Islet of Langerhans (tissue), 1 donor: ENCODE results near the gene C12orf57.
"Not testable (repeated sequence)": the region's sequence is repeated elsewhere in the genome, so short reads cannot be mapped to it uniquely, and the experiment has no call there.

Experiments used
- FAIRE-seq: peaks from one replicate; lab custom pipeline; 2011; peaks lifted over from hg19 to GRCh38; lab: Jason Lieb, UNC

C12orf57 gene, protein sequence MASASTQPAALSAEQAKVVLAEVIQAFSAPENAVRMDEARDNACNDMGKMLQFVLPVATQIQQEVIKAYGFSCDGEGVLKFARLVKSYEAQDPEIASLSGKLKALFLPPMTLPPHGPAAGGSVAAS

DNA sequence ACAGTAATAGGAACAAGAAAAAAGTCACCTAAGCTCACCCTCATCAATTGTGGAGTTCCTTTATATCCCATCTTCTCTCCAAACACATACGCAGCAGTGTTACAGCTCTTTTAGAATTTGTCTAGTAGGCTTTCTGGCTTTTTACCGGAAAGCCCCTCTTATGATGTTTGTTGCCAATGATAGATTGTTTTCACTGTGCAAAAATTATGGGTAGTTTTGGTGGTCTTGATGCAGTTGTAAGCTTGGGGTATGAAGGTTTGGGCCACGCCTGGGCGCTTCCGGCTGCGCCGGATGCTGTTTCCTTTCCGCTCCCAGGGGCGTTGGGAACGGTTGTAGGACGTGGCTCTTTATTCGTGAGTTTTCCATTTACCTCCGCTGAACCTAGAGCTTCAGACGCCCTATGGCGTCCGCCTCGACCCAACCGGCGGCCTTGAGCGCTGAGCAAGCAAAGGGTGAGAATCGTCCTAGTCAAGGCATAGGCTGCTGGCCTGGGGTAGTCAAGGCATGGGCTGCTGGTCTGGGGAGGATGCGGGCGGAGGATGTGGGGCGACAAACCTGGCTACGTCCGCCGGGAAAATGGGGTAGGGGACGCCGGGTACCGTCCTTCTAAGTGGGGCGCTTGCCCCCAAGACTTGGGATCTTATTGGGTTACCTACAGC lies at the start of gene C12orf57, which contains the start of gene RNU7-1:
TSS of gene C12orf57 (plus strand) at position 301 of the 659 bp plus-strand sequence. CDS start at position 401, 100 bp downstream.
TSS of gene RNU7-1 (plus strand) at position 95 of the 659 bp plus-strand sequence.
- no peak for FAIRE-seq

DNA sequence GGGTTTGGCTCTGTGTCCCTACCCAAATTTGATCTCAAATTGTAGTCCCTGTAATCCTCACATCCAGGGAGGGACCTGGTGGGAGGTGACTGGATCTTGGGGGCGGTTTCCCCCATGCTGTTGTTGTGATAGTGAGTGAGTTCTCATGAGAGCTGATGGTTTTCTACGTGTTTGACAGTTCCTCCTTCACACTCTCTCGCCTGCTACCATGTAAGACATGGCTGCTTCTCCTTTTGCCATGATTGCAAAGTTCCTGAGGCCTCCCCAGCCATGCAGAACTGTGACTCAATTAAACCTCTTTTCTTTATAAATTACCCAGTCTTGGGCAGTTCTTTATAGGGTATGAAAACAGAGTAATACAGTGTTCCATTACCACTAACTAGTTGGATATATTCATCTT lies 49.5 kb upstream of the C12orf57 start:
- FAIRE-seq, result no peak

DNA sequence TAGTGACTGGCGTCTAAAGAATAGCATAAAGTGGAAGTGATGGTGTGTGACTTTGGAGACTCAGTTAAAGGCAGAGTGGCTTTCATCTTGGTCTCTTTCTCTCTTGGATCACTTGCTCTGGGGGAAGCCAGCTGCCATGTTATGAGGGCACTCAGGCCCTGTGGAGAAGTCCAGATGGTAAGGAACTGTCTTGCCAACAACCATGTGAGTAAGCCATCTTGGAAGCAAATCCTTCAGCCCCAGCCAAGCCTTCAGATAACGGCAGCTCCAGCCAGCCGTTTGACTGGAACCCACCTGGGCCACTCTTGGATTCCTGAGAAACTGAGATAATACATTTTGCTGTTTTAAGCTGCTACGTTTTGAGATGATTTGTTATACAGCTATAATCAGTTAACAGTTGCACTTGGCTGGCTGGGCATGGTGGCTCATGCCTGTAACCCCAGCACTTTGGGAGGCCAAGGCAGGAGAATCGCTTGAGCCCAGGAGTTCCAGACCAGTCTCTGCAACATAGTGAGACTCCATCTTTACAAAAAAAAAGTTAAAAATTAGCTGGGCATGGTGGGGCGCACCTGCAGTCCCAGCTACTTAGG lies 46.9 kb upstream of the C12orf57 start:
- FAIRE-seq, result no peak

DNA sequence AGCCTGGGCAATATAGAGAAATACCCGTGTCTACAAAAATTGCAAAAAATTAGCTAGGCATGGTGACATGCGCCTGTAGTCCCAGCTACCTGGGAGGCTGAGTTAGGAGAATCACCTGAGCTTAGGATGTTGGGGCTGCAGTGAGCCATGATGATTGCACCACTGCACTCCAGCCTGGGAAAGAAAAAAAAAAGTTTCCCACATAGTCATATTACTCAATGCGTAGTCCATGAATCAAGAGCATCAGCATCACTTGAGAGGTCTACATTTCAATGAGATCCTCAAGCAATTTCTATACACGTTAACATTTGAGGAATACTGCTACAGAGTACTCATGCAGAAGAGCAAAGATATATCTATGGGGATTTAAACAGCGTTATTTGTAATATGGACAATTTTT lies 44.4 kb upstream of the C12orf57 start:
- no peak for FAIRE-seq

DNA sequence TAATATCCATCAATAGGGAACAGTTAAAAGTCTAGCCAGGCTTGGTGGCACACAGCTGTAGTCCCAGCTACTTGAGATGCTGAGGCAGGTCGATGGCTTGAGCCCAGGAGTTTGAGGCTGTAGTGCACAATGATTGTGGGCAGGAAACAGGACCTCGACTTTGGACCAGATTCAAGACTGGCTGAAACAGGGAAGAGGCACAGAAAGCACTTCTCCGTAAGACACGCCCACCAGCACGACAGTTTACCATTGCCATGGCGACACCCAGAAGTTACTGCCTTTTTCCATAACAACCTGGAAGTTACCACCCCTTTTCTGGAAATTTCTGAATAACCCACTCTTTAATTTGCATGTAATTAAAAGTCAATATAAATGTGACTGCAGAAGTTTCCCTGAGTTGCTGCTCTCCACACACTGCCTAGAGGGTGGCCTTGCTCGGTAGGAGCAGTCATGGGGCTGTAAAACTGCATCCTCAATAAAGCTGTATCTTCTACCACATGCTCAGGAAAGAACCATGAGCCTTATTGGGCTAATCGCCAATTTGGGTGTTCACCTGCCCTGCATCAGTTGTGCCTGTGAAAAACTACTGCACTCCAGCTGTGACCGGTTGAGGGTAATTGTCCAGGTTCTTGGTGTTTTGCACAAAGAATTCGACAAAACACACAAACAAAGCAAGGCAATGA lies 43.8 kb upstream of the C12orf57 start:
- no peak for FAIRE-seq

DNA sequence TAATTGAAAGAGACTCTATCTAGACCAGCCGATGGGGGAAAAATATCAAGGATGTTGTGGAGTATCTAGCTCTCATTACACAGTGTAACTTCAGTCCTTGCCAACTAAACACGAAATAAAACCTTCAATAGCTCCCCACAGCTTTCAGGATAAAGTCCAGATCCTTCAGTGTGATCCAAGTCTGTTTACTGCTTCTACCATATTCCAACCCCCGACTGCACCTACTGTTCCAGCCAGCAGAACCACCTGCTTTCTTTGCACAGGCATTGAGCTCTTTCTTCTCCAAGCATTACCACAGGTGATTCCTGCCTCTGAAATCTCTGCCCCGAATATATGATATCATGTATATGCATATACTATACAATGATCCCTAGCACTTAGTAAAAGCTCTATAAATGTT lies 41.4 kb upstream of the C12orf57 start:
- FAIRE-seq, result no peak

DNA sequence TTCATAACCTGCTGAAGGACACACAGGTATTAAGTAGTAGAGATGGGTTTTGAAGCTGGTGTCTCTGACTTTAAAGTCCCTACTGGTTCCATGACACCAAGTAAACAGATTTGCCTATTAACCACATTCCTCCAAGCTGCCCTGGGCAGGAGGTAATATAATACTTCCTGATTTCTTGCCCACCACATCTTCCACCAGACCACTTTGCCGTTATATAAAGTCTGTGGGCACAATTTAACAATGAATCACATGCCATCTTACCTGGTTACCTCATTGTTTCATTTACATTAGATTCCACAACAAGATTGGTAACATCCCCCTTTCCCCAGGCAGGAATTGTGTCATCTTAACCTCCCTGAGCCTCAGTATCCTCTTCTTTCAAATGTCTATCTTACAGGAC lies 40.1 kb upstream of the C12orf57 start:
- FAIRE-seq, result no peak

DNA sequence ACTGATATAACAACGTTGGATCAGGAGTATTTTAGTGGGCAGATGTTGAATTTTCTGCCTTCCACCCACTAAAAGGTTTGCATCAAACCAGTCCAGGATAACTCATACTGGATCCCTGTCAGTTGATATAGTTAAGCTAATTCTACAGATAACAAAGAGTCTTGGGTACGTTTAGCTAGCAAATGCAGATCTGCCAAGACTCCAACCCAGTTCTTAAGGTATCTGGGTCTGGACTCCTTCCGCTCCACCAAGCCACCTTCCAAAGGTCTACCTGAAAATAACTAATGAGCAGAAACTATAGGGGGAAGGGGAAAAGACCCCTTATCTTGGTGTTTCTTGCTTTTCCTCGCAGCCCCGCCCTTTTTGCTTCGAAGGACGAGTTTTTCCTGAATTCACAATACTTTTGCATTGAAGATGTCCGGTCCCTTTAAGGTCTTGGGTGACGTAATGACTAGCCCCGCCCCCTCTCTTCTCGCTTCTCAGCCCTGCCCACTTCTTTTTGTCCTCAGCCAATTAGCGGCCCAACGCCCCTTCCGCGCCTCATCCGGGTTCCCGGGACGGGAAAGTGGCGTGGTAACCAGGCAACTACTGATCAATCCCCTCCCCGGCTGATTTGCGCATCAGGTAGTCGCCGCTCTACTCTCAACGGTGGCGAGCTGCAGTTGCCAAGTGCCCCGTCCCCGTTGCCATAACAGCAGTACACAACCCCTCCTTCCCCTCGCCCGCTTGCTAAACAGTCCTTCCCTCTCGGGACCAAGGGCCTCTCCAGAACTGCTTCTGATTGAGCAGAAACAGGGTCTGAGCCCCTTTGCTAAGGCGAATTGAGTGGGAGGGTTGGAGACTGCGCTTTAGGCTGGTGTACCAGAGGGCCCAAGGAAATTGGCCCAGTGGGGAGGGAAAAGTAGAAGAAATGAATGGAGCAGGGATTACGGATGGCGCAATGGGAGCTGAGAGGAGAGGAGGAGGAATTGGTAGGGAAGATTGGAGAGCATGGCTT lies 39.2 kb upstream of the C12orf57 start, which contains the start of gene LRRC23:
TSS of gene LRRC23 (plus strand) at position 543 of the 997 bp plus-strand sequence. CDS start 812 bp downstream, outside the sequence.
- FAIRE-seq, result peak; percentile 98

DNA sequence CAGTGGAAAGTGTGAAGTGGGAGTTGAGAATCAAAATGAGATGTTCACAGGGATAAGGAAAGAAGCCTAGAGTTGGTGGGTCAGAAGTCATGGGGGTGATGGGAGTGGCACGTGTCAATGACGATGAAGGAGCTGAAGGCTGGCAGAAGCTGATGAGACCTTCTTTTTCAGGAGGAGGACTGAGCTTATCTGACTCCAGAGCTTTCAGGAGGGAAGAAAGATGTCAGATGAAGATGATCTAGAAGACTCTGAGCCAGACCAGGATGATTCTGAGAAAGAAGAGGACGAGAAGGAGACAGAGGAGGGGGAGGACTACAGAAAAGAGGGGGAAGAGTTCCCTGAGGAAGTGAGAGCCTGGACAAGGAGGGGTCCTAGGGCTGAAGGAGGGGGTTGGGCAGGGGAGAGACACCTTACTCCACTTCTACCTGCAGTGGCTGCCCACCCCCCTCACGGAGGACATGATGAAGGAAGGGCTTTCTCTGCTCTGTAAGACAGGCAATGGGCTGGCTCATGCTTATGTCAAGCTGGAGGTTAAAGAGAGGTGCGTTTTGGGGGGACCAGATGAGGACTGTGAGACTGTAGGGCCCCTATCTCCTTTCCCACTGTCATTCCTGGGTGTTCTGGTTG lies 38.3 kb upstream of the C12orf57 start:
- no peak for FAIRE-seq

DNA sequence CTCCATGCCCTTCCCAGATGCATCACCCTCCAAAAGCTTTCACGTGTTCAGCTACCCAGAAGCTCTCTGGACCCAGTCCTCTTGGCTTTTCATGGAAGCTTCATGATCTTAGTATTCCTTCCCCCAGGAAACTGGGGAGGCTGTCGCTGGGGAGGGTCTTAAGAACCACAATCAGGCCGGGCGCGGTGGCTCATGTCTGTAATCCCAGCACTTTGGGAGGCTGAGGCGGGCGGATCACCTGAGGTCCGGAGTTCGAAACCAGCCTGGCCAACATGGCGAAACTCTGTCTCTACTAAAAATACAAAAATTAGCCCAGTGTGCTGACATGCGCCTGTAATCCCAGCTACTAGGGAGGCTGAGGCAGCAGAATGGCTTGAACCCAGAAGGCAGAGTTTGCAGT lies 35.7 kb upstream of the C12orf57 start:
- FAIRE-seq, result not testable (repeated sequence)

DNA sequence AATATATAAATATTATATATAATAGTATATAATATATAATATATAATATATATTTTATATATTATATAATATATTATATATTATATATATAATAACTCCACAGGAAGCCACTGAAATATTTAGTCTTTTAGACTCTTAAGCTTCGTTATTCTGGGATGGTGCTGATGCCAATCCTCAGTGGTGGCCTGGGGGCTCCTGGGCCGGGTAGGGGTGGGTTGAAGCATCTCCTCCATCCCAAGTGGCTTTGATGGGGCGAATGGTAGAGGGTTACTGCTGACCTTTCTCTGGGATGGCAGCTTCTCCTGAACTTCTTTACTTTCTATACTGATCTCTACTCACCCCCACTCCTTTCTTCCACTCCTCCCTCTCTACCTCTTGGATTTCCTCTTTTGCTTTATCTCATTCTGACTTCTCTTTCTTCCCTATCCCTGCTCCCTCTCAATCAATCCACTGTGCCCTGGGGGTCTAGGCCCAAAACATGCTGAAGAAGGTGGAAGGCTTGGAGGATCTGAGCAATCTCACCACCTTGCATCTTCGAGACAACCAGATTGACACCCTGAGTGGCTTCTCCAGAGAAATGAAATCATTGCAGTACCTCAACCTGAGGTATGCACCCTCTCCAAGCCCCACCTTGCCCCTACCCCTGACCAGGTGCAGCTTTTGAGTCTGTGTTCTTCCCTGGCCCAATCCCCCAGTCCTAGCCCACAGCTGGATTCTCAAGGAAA lies 34.2 kb upstream of the C12orf57 start:
- FAIRE-seq, result no peak

DNA sequence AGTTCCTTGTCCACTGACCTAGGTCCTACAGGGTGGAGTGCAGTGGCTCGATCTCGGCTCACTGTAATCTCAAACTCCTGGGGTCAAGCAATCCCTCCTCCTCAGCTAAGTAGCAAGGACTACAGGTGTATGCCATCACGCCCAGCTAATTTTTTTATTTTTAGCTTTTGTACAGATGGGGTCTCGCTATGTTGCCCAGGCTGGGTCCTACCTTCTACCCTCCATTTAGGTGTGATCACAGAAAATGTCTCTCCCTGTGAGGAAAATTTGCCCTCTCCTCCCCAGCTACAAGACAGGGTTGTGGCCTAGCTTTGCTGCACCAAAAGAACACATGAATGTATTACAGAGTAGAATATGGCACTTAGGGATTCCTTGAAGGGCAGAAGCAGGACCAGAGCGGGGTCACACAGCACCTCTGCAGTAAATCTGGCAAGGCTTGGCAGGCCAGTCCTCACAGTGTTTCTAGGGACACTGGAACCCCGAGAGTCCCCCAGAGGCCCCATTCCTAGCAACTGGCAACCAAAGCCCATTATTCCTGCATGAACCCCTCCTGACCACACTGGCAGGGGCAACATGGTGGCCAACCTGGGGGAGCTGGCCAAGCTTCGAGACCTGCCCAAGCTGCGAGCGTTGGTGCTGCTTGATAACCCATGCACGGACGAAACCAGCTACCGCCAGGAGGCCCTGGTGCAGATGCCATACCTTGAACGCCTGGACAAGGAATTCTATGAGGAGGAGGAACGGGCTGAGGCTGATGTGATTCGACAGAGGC lies 31.5 kb upstream of the C12orf57 start:
- FAIRE-seq, result no peak

DNA sequence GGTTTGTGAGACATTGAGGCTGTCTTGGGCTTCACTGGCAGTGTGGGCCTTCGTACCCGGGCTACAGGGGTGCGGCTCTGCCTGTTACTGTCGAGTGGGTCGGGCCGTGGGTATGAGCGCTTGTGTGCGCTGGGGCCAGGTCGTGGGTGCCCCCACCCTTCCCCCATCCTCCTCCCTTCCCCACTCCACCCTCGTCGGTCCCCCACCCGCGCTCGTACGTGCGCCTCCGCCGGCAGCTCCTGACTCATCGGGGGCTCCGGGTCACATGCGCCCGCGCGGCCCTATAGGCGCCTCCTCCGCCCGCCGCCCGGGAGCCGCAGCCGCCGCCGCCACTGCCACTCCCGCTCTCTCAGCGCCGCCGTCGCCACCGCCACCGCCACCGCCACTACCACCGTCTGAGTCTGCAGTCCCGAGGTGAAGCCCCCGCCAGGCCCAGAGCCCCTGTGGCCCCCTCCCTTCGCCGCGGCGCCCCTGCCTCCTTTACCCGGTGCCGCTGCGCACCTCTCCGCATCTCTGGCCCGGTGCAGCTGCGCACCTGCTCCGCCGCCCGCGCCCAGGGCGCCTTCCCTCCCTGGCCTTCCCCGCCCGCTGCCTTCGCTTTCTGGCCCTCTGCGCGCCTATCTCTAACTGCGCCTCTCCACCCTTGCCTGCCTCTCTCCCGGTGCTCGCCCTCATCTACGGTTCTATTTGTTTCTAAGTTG lies 29.4 kb upstream of the C12orf57 start, which contains the start of gene ENO2:
TSS of gene ENO2 (plus strand) at position 335 of the 701 bp plus-strand sequence. CDS start 1,253 bp downstream, outside the sequence.
- FAIRE-seq, result no peak

DNA sequence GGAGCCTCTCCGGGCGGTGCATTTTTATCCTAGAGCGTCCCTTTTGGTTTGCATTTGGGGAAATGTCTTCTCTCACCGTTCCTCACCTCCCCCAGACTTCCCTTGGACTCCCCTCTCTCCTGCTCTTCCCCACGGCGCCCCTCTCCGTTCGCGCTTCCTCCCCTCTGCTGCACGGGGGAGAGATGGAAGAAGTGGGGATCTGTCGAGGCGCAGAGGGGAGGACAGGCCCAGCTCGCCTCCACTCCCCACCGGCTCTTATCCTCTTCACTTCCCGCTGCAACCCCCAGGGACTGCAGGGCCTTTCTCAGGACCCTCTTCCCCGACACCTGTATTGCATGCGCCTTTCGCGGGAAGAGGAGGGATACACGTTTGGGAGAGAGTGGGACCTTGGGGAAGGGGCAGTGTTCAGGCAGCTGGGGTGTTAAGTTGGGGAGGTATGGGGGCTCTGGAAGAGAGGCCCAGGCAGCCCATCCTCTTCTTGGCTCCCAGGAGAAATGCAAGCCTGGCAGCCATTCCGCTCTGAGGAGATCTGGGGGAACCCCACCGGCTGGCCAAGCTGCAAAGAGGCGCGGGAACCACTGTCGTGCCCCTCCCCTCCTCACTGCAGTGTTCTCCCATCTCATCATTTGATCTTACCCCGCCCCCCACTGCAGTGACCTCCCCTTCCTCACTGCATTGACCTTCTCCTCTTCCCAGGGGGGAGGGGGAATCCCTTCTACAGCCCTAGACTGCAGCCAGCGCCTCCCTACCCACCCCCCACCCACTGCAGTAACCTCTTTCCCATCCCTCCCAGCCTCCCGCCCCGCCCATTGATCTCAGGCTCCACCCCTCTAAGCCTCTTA lies 28.7 kb upstream of the C12orf57 start:
- FAIRE-seq, result no peak

DNA sequence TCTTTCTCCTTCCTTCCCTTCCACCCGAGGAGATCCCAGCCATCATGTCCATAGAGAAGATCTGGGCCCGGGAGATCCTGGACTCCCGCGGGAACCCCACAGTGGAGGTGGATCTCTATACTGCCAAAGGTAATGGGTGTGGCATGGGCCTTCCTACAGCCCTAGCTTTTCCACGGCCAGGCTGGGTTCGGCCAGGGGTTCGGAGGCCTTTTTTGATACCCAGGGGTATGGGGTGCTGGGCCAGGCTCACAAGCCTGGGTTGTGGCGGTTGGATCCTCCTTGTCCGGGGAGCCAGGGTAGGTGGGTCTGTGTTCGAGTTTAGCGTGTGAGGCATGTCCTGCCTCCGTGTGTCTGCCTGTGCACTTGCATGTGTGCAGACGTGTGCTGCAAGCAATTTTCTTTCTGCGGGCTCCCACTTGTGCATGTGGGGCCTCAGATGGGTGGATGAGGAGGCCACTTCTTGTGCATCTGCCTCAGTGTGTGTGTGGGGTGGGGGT lies 28.0 kb upstream of the C12orf57 start:
- no peak for FAIRE-seq

DNA sequence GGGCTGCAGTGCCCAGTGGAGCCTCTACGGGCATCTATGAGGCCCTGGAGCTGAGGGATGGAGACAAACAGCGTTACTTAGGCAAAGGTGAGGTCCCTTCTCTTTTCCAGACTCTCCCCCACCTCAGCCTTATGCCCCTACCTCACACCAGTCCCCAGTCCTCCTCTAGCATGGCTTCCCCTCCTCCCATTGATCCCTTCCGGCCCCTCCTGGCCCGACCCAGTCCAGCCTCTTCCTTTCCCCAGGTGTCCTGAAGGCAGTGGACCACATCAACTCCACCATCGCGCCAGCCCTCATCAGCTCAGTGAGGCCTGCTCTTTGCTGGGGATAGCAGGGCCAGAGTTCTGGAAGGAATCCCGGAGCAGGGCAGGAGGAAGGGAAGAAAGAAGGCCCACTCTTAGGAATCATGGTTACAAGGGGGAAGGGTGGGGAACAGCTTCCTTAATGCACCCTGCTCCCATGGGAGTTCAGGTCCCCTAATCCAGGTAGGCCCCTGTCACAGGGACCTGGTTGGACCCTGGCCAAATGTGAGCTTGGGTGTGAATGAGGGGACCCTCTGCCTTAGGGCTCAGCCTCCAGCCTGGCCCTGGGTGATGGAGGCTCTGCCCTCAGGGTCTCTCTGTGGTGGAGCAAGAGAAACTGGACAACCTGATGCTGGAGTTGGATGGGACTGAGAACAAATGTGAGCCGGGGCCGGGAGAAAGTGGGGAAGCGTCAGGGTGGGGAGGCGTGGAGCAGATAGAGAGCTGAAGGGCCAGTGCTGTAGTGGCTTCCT lies 27.2 kb upstream of the C12orf57 start:
- FAIRE-seq, result no peak
